C4-2B (cell line): ENCODE results near the gene LIFR.

Experiments
- ZFX ChIP-seq: fragments of 450-650 bp; IDR thresholded peaks from 2 replicates; pipeline ENCODE4 v1.6.1; 2017
- TF ChIP-seq, protein P1 (sequence below): fragments of 450-650 bp; conservative IDR thresholded peaks from 2 replicates; pipeline ENCODE4 v1.5.1; 2017; ENCODE audit warnings: mild to moderate bottlenecking

DNA sequence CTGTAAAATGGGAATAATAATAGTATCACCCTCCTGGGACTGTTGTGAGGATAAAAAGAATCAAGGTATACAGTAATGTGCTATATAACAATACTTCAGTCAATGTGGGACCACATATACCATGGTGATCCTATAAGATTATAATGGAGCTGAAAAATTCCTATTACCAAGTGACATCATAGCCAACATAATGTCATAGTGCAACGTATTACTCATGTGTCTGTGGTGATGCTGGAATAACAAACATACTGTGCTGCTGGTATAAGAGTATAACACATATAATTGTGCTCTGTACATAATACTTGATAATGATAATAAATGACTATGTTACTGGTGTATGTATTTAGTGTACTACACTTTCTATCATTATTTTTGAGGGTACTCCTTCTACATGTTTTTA lies 38.1 kb downstream of the LIFR start:
- TF ChIP-seq, protein P1, sequence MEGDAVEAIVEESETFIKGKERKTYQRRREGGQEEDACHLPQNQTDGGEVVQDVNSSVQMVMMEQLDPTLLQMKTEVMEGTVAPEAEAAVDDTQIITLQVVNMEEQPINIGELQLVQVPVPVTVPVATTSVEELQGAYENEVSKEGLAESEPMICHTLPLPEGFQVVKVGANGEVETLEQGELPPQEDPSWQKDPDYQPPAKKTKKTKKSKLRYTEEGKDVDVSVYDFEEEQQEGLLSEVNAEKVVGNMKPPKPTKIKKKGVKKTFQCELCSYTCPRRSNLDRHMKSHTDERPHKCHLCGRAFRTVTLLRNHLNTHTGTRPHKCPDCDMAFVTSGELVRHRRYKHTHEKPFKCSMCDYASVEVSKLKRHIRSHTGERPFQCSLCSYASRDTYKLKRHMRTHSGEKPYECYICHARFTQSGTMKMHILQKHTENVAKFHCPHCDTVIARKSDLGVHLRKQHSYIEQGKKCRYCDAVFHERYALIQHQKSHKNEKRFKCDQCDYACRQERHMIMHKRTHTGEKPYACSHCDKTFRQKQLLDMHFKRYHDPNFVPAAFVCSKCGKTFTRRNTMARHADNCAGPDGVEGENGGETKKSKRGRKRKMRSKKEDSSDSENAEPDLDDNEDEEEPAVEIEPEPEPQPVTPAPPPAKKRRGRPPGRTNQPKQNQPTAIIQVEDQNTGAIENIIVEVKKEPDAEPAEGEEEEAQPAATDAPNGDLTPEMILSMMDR = no peak
- no peak for TF ChIP-seq ZFX
